Ishikawa (cell line): Measurements from ENCODE around the gene MYO1B.

ENCODE experiments used
- YY1 ChIP-seq: IDR thresholded peaks from 2 replicates; pipeline ENCODE4 v1.6.1; 2012; ENCODE audit warnings: low read depth
- TF ChIP-seq, protein P1 (sequence below): IDR thresholded peaks from 2 replicates; pipeline ENCODE4 v1.6.1; 2012; ENCODE audit warnings: low read depth, mild to moderate bottlenecking

DNA sequence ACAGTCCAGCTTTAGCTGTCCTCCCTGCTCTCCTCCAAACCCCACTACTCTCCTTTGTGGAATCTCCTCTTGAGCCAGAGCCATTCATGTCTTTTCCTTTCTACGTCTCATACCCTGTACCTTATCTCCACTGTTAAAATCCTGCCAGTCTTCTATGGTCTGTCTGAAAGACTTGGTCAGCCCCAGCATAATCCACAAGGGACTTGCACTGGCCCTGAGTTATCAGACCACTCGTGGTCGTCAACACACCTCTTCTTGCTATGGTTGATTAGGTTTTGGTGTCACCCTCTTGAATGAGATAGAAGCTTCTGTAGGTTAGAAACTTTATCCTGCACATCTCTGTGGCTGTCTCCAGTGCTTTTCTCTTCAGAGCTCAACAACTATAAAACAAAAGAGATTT is 56.8 kb downstream of the MYO1B start:
- TF ChIP-seq, protein P1, sequence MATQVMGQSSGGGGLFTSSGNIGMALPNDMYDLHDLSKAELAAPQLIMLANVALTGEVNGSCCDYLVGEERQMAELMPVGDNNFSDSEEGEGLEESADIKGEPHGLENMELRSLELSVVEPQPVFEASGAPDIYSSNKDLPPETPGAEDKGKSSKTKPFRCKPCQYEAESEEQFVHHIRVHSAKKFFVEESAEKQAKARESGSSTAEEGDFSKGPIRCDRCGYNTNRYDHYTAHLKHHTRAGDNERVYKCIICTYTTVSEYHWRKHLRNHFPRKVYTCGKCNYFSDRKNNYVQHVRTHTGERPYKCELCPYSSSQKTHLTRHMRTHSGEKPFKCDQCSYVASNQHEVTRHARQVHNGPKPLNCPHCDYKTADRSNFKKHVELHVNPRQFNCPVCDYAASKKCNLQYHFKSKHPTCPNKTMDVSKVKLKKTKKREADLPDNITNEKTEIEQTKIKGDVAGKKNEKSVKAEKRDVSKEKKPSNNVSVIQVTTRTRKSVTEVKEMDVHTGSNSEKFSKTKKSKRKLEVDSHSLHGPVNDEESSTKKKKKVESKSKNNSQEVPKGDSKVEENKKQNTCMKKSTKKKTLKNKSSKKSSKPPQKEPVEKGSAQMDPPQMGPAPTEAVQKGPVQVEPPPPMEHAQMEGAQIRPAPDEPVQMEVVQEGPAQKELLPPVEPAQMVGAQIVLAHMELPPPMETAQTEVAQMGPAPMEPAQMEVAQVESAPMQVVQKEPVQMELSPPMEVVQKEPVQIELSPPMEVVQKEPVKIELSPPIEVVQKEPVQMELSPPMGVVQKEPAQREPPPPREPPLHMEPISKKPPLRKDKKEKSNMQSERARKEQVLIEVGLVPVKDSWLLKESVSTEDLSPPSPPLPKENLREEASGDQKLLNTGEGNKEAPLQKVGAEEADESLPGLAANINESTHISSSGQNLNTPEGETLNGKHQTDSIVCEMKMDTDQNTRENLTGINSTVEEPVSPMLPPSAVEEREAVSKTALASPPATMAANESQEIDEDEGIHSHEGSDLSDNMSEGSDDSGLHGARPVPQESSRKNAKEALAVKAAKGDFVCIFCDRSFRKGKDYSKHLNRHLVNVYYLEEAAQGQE, result no peak
- TF ChIP-seq YY1, result no peak
